ENCODE results near the gene CDK5RAP3.

The CDK5RAP3 gene

DNA sequence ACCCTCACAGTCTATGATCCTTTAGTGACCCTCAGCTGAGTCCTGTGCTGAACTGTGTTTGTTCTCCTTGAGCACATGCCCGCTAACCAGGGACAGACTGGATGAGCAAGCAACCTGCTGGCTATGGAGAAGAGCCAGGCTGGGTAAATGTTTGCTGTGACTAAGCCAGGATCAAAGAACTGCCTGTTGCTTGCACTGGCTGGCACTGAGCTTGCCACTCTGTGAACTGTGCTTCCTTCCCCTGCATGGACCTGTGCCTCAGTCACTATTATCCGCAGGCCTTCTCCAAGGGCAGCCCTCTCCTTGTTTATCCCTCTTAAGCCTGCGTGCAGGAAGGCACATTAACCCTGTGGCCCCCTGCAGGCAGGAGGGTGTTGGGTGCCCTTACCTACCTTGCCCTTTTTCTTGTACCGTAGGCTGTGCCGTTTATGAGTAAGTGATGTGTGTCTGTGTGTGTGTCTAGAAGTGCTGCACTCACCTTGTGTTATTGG is 22.2 kb upstream of the CDK5RAP3 start:
- no peak for DNase-seq (ENCODE audit: low read depth)

DNA sequence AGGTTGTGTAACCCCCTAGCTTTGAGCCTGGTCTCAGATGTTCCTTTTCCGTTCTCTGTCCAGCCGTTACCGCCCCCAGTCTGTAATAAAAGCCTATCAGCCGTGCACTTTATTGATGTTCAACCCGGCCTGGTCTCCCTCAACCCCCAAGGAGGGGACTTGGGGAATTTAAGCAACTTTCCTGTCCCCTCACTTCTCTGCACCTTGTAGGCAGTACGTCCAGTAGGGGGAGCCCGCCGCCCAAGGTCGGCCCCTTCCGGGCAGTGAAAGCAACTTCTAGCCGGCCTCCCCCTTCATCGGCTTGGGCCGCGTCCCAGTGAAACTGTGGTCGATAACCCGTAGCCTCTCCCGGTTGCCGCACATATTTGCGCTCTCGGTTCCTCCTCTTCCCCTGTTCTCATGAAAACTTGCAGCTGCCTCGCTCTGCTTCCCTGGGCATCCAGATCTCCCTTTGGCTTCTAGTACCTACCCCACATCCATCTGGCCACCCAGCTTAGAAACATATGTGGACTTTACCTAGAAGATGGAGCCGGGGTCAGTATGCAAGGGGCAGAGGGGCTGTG is 21.6 kb upstream of the CDK5RAP3 start:
- peak; percentile 83 for DNase-seq (ENCODE audit: low read depth)

DNA sequence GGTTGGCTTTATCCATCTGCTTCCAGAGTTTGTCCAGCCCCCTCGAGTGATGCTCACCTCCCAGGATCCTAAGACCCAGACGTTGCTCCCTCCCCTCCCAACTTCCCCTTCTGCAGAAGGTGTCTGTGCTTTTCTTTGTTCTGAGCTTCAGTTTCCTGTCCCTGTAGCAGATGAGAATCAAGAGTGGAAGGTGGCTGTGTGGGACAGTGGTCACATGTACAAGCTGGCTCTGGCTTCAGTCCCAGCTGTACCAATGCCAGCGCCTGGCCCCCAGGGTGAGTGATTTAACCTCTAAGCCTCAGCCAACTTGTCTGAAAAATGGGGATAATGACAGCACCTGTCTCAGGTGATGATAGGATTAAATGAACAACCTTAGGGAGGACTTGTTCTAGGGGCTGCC is 21.0 kb upstream of the CDK5RAP3 start:
- no peak for DNase-seq (ENCODE audit: low read depth)

DNA sequence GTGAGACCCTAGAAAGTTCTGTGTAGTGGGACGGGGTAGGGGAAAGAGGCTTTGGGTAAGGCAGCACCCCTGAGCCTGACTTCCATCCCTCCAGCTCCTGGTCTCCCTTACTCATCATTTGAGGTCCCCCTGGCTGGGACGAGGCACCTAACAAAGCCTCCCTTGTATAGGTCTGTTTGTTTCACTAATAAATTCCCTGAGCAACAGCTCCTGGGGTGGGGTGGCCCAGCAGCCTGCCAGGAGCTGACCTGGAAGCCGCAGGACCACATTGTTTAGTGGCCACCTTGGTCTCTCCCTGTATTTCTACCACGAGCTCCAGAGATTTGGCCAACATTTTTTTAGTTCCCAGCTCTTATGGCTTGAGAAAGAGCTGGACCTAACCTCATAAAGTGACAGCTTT is 20.5 kb upstream of the CDK5RAP3 start:
- no peak for DNase-seq (ENCODE audit: low read depth)

DNA sequence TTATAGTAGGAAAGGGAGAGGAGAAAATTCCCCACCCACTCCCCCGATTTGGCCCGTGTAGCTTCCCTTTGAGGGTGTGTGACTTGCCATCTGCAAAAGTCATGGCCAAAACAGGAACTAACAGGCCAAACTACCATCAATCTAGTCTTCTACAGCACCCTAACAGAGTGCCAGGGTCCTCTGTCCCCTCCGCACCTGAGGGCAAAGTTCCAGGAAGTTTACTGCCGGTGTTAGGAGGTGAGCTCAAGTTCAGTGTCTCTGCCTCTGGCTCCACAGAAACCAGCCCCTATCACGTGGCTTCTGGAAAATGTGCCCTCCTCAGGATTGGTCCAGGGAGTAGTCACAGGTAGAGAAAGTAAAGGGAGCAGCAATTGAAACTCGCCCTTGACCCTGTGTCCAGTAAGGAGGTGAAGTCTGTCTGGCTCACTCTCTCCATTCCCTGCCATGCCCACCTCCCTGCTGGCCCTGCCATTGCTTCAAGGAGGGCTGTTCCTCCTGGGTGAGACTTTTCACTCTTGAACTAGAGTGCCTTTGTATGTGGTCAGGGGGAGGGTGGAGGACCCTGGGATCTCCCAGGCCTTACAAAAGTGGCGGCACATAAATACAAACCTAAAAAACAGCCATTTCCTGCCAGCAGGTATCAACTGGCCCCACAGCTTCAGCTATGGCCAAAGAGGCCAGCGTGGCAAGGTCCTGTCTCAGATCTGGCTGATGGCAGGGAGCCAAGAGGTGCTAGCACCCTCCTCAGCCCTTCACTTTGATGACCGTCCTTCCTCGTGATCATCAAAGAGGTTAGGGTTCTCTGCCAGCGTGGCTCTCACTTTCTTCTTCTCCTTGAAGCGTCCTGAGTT is 18.5 kb upstream of the CDK5RAP3 start:
- no peak for DNase-seq (ENCODE audit: low read depth)

DNA sequence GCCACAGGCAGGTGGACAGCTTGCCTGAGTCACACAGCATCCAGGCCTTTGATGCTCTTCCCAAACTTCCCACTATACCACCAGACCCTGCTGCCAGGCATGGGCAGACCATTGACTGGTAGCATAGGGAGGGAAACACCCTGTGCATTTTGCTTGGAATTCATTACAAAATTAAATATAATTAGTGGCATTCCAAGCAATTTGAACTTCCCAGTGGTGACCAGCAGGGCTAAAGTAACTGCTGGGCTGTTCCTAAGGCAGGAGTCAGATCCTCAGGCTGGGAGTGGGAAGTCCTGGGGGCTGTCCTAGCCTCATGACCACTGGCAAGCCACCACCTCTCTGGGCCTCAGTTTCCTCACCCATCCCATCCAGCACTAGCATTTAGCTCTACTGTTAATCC is 17.0 kb upstream of the CDK5RAP3 start:
- DNase-seq (ENCODE audit: low read depth), result no peak

DNA sequence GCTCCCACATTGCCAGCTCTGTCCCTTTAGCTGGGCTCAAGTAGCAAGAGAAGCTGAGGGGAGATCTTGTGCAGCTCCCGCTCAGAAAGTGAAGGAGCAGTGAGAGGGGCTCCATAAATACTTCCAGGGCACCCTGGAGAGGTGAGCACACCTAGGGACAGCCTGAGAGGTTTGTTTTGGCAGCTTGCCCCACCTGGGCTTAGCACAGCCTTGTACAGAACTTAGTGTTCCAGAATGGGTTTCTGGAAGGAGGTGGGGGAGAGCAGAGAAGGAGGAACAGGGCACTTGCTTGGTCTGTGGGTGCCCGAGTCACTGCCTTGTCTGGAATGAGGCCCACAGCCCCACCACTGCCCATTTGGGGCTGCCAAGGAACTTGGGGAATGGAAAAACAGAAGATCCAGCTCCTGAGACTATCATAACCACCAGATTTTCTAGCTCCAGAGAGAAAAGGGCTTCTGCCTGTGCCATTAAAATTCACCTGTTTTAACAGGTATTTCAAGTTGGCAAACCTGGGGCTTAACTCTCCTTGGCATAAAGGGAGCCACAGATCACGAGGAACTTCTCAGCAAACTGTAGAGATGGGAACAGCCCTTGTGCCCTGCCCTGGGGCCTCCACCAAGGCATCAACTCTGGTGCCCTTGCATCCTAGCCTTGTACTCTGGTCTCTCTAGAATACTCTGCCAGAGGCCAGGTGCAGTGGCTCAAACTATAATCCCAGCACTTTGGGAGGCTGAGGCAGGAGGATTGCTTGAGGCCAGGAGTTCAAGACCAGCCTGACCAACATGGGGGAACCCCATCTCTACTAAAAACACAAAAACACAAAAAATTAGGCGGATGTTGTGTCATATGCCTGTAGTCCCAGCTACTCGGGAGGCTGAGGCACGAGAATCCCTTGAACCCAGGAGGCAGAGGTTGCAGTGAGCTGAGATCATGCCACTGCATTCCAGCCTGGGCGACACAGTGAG is 15.1 kb upstream of the CDK5RAP3 start:
- no peak for DNase-seq (ENCODE audit: low read depth)

DNA sequence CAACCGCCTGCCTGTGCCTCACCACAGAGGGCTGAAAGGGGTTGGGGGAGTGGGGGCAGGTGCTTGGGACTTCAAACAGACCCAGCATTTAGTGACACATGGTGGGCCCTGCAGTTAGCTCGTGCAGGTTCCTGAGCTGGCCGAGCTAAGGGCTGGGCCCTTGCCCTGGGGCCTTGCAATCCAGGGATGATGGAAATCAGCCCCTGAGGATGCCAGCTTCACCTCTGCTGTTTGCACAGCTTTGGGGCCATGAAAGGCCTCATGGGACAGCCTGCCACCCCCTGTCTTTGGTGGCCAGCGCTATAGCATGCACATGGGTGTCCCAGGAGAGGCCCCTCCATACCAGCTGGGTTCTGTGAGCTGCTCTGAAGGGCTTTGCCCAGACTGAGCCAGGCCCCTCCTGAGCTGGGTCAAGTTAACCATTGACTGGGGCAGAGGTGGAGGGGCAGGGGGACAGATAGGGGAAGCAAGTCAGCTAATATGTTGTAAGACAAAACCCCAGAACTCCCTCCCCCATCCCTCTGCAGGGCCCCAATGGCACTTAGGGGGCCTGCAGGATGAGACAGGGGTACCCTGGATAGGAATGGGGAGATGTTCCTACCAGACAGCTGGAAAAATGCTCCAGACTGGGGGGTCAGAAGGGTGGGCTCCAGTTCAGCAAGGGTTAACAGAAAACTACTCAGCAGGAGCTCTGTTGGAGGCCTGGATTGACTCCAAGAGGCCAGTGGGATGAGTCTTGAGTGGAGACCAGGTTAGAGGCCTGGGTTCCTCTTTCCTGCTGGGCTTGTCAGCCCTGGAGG is 13.9 kb upstream of the CDK5RAP3 start:
- peak; percentile 30 for DNase-seq (ENCODE audit: low read depth)

DNA sequence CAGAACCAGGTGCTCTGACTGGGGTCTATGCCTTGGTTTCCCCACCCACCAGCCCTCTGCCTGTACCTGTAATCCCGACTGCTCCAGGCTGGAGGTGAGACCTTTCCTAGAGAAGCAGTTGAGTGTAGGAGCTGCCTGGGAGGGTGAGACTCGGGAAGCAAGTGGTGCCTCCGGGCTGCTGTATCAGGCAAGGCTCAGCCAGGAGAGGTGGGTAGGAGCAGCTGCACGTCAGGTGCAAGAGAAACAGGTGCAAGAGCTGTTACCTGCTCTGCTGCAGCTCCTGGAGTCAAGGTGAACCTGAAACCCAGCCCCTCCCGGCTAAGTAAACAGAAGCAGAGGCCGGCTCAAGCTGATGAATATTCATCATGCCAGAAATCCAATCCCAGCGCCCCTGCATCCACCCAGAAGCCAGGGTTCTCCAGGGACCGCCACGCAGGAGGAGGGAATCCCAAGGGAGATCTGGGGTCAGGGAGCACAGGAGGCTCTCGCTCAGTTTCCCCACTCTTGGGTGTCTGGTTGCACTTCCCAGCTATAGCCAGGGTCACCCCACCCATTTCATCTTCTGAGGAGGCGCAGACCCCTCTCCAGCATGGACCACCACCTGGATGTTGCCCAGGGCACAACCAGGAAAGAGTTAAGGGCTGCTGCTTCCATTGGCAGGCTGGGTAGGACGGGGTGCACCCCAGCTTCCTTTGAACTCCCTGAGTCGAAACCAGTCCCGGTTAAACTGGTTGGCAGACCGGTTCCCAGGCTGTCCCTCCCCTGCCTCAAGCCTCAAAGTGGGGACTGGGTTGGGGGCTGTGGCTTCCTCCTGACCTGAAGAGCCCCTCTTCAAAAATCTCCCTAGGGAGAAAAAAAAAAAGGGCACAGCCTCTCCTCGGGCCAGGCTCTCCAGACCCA is 13.1 kb upstream of the CDK5RAP3 start, which contains the start of gene PRR15L:
TSS of gene PRR15L (minus strand) at position 293 of the 900 bp plus-strand sequence. CDS start 4,649 bp downstream, outside the sequence.
- no peak for DNase-seq (ENCODE audit: low read depth)

DNA sequence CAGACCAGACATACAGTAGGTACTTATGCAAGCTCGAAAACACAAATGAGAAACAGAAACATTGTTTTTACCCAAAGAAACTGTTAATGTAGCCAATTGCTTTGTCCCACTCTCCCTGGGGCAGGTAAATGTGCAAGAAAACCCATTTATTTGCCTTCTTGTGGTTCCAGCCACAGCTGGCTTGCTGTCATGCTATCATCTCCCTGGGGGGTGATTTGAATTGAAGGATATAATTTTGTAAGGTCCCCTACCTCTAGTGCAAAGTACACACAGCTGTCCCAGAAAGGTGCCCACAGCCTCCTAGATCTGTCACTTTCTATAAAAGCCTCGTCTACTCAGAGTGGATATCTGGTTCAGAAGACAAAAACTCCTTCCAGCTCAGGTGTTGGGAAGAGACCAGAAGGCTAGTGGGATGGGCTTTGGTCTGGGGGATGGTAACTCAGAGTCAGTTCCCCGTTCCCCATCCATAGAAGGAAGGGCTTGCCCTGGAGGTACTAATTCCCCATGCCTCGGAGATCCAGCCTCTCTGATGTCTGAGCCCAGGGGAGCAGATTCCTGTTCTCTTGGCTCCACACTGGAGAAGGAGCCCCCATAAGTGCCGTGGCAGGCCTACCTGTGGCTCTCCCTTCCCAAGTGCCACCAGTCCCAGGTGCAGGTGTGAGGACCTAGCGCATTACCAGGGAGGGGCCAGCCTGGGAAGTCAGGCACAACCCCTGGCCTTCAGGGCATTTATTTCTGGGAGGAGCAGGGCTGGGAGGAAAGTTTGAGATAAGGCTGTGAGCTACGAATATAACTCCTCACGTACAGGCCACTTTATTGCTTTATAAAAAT is 10.9 kb upstream of the CDK5RAP3 start:
- no peak for DNase-seq (ENCODE audit: low read depth)

DNA sequence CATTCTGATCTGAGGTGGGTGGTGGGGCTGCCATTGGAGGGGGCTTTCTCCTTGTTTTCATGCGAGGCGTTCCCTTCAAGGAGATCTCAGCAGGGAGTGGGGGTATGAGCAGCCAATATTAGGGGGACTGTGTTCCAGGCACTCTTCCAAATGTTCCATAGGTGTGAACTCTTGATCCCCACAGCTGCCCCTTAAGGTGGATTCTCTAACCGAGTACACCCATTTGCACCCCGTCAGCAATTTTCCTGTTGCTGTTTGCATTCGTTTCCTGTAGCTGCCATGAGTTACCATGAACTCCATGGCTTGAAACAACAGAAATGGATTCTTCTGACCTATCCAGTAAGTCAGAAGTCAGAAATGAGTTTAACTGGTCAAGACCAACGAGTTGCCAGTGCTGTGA is 9.5 kb upstream of the CDK5RAP3 start:
- DNase-seq (ENCODE audit: low read depth), result no peak

DNA sequence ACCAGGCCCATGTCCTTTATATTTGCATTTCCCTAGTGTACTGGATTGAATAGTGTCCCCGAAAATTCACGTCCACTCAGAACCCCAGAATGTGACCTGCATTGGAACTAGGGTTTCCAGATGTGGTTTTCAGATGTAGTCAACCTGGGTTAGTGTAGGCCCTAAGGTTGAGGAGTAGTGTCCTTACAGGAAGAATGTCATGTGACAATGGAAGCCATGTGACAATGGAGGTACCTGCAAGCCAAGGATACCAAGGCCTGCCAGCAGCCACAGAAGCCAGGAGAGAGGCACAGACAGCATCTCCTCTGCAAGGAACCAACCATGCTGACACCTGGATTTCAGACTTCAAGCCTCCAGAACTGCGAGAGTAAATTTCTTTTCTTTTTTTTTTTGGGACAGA is 8.0 kb upstream of the CDK5RAP3 start:
- no peak for DNase-seq (ENCODE audit: low read depth)

DNA sequence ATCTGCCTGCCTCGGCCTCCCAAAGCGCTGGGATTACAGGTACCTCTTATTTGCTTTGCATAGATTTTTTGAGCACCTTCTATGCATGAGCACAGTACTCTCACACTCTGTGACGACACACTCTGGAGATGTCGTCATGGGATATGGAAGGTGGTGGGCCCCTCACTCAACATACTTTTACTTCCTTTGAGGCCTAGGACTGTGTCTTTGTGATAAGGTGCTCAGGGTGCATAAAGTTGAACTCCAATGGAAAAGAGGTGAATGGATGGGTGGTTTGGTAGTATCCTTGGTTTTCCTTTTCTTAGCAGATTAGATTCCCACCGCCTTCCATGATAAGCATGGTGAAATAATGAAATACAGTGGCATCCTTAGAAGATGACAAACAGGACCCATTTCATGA is 6.1 kb upstream of the CDK5RAP3 start:
- no peak for DNase-seq (ENCODE audit: low read depth)

DNA sequence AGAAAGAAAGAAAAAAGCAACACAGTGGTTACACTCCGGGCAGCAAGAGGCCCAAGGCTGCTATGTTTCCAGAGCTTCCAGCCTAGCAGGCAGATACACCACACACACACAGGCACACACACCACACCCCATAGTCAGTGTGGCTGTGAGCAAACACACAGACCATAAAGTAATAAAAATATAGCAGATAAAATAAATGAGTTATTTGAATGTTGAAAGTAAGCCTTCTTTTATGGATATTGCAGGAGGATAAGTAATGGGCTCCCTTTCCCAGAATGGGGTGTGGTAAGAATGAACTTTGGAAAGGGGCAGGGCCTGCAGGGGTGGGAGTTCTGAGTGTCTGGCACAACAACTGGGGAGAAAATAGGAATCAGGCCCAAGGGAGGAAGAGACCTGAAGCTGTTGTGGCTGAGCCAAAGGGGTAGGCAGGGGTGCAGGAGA is 4.8 kb upstream of the CDK5RAP3 start:
- peak; percentile 22 for DNase-seq (ENCODE audit: low read depth)

DNA sequence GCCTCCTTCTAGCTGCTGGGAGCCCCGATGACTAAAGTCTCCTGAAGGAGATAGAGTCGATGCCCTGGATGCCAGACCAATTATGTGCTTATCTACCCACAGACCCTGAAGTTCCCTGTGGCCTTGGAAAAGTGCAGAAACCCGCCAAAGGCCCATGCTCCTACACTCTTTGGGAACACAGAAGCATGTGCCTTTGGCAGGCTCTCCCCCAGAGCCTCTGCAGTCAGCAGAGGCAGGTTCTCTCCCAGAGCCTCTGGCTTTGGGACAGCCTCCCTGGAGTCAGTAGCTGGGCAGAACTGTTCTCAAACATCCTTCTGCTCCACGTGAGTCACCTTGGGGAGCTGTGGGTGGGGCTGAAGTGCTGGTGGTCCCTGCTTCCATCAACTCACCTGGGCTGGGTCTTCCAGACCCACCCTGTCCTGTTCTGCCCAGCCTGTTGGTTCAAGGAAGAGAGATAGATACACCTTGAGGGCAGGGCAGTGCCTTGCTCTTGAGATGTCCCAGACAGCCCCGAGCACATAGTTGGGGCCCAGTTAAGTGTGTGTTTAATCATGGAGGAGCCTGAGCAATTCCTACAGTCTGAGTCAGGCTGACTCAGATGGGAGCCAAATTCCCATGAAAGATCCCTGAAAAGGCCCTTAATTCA is 3.2 kb upstream of the CDK5RAP3 start:
- DNase-seq (ENCODE audit: low read depth), result peak; percentile 90

DNA sequence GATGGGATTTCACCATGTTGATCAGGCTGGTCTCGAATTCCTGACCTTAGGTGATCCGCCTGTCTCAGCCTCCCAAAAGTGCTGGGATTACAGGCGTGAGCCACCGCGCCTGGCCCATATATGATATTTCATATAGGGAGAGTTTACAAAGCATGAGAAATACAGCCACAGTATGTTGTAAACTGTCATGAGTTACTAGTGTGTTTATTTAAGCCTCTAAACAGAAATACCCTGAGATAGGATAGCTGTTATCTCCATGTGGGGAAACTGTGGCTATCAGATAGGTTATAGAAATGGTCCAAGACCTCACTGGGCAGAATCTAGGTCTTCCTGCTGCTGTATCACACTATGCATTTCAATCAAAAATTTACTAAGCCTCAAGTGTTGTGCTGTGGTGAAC is 2.1 kb upstream of the CDK5RAP3 start:
- no peak for DNase-seq (ENCODE audit: low read depth)

DNA sequence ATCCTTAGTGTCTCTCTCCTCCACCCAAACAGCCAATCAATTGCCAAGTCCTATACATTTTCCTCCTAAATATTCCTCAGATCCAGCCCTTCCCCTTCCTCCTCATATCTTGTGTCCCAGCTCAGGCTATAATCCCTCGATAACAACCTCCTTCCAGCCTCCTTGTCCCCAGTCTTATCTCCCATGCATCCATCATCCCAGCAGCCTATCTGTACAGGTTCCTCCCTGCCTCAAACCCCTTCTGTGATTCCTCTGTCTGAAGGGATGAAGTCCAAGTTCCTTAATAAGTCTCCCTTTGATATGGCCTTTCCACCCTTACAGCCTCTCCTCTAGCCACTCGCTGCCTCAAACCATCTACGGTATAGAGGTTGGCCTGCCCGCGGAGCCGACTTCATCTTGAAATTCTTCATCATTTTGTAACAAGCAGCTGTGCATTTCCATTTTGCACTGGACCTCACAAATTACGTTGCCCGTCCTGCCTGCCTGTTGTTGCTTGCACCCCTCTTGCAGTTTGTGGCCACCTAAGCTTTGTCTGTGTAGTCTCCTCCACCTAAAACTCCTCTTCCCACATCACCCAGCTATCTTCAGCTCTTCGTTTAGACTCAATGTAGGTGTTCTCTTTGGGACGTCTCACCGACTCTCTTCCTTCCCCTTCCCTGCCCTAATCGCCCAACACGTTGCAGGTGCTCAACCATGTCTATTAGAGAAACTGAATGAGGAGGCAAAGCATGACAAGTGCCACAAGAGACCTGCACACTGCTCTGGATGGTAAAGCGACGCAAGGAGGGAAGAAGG is 786 bp upstream of the CDK5RAP3 start:
- no peak for DNase-seq (ENCODE audit: low read depth)

DNA sequence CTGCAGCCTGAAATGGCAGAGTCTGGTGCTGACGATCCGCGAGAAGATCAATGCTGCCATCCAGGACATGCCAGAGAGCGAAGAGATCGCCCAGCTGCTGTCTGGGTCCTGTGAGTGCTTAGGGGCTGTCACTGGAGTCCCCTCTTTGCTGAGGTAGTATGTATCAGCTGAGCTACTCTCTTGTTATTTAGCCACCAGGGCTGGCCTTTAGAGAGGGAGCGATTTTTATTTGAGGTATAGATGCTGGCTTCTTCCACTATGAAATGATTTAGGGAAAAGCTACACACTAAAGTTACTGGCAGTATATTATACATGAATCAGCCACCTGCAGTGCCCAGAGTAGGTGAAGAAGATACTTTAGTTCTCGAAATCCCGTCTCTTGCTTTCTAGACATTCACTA is 2.6 kb downstream of the CDK5RAP3 start:
- DNase-seq (ENCODE audit: low read depth), result no peak

Data from EH (cell line).